Heart left ventricle (tissue), 16 donors: Measurements from ENCODE around the gene CDK5RAP3. TPM values are rescaled to one million over a fixed set of nuclear protein-coding genes. Genes with fewer than 3 reads are reported as not detected.
A peak's percentile ranks its signal among the peaks of the same experiment; 100 is the strongest.

Experiments used
- ATAC-seq, 4 donors: fragments of 200-7000 bp; cut with Tn5 transposase; one replicate each; pipeline ENCODE4 v1.9.1; 2020 to 2022; ENCODE audit warnings: moderate library complexity in 4 of 4, mild to moderate bottlenecking in 3 of 4, moderate number of reproducible peaks in 1 of 4
- DNase-seq, 5 donors: peaks; one replicate each; pipeline ENCODE4 v3.0.0-alpha.2; 2020
- H3K27ac ChIP-seq, 12 donors: fragments of 200-600 bp; sonication (generic) in 4 of 12; one replicate each; pipeline versions ENCODE4 v1.5.0 to v1.8.0; 2016 to 2022; ENCODE audit warnings: mild to moderate bottlenecking in 2 of 12
- H3K27me3 ChIP-seq, 9 donors: fragments of 200-600 bp; sonication (generic) in 2 of 9; one replicate each; pipeline versions ENCODE4 v1.5.1 to v1.8.0; 2016 to 2022; ENCODE audit warnings: mild to moderate bottlenecking in 3 of 9
- H3K36me3 ChIP-seq, 9 donors: fragments of 200-600 bp; sonication (generic) in 2 of 9; one replicate each; pipeline versions ENCODE4 v1.5.0 to v1.8.0; 2018 to 2022; ENCODE audit warnings: mild to moderate bottlenecking in 2 of 9
- H3K4me1 ChIP-seq, 12 donors: fragments of 200-600 bp; sonication (generic) in 4 of 12; one replicate each; pipeline versions ENCODE4 v1.5.0 to v1.8.0; 2016 to 2022; ENCODE audit warnings: mild to moderate bottlenecking in 3 of 12
- H3K4me3 ChIP-seq, 12 donors: fragments of 200-600 bp; sonication (generic) in 4 of 12; one replicate each; pipeline versions ENCODE4 v1.5.0 to v1.8.0; 2017 to 2022; ENCODE audit warnings: mild to moderate bottlenecking in 9 of 12, moderate library complexity in 4 of 12
- H3K9me3 ChIP-seq, 12 donors: fragments of 200-600 bp; sonication (generic) in 4 of 12; one replicate each; pipeline versions ENCODE4 v1.5.0 to v1.8.0; 2016 to 2022; ENCODE audit warnings: mild to moderate bottlenecking in 1 of 12
- CTCF ChIP-seq, 12 donors: fragments of 200-600 bp; sonication (generic) in 4 of 12; IDR thresholded peaks; one replicate each; pipeline versions ENCODE4 v1.5.0 to v1.8.0; 2018 to 2022; ENCODE audit warnings: antibody characterized with exemption in 12 of 12, mild to moderate bottlenecking in 5 of 12
- POLR2A ChIP-seq, 2 donors: fragments of 450-650 bp; IDR thresholded peaks; one replicate each; pipeline ENCODE4 v1.6.1; 2017; ENCODE audit warnings: antibody characterized with exemption in 2 of 2, mild to moderate bottlenecking in 2 of 2, moderate library complexity in 2 of 2
- WGBS, 4 donors: extraction: QIAGEN DNeasy Blood & Tissue Kit in 2 of 4; methylation state at CpG; one replicate each; pipeline versions ENCODE4 v1.1.5 to v1.1.7; 2013 to 2018; 5-methylcytosine and 5-hydroxymethylcytosine counted together
- intact Hi-C, 10 donors: fragments of 100-400 bp; cut with DNase I; formaldehyde crosslinking; loops; one replicate each; pipeline versions ENCODE4 v1.11.1 to v1.14.2; 2022
- polyA plus RNA-seq, 2 donors: library from polyadenylated mRNA; stranded (reverse); fragments of 200-250 nt; gene quantifications; one replicate each; pipeline ENCODE4 v1.2.3, GENCODE V29; 2013
- total RNA-seq, 9 donors: library from RNA; depleted of rRNA in 2 of 9; stranded (reverse); fragments of >200 nt in 2 of 9; fragmentation: NEBNext Ultra II Directional in 3 of 9; extraction: Animal tissue kit (Norgen Biotek cat#: 25700) in 3 of 9; gene quantifications; one replicate each; pipeline versions ENCODE4 v1.1.0 to v1.2.4, GENCODE V29; 2016 to 2023
- donor health status: ischemic (EF 13 %, LVEDD 7.1; RV severe dilation, severe dysfunction).
- donor health status: healthy with polysubstance abuse.
- donor health status: DM: no; HTN: yes; CAD: no.
- donor health status: DM: no; HTN: no; CAD: no.
- donor health status: ischemic (EF 25% LVEDD 6.9; RV normal size, moderate dysfunction).
- donor health status: ischemic (EF 25% LVEDD 5.7; RV mildly dilated, moderate dysfunction).
- donor health status: healthy.
- donor health status: DM: yes; HTN: yes; CAD: no.
- donor health status: ischemic (EF 35%, LVEDD 5.7; RV mildly dilated, moderate dysfunction).
- donor health status: nonischemic (EF 11% LVEDD 7.7; RV severe dilation, severe dysfunction).
- donor health status: DM: yes; HTN: yes; CAD: no.
- donor health status: PGD.
- donor health status: ischemic (EF 29% LVEDD 5.4; RV normal size, mild dysfunction).
- donor health status: nonischemic (EF 23%, LVEDD 6.1; RV moderate dilation, normal function).

CDK5RAP3 gene
- total and polyA plus RNA-seq, 11 donors: 41.2 to 80.9 (median 53.8) TPM

GRCh38 chr17:47961406-47961805, 9.5 kb upstream of the CDK5RAP3 start:
- Histone ChIP-seq H3K36me3 (no peaks in the 10 kb centered on the region), H3K27ac (no peak overlapping the region), H3K9me3 (peaks cover 0 to 4% (median 0%) of the 10 kb centered on the region in 12 donors), H3K27me3 (no peaks in the 10 kb centered on the region), H3K4me1 (peaks cover 0 to 4% (median 0%) of the 10 kb centered on the region in 12 donors), H3K4me3 (no peak overlapping the region)
- WGBS, 4 donors: 77 to 86% (median 83%) methylated on average over 6 of the region's 6 CpGs
- intact Hi-C loops: no loop called here
- TF ChIP-seq POLR2A (IDR thresholded peaks at IDR 0.05): no peak
- no peak for DNase-seq
- no peak for ATAC-seq

- 80 to 97% (median 95%) methylated on average over 3 of the region's 3 CpGs for WGBS, 4 donors
- no peak for TF ChIP-seq POLR2A (IDR thresholded peaks at IDR 0.05)
- no peak for TF ChIP-seq CTCF (IDR thresholded peaks at IDR 0.05)
- no peaks in the 10 kb centered on the region for H3K27me3 ChIP-seq
- peaks cover 0 to 5% (median 0%) of the 10 kb centered on the region in 12 donors for H3K4me1 ChIP-seq
- ATAC-seq (no peak), DNase-seq (no peak)
- H3K27ac ChIP-seq: no peak overlapping the region
- intact Hi-C loops: no loop called here
- no peaks in the 10 kb centered on the region for H3K36me3 ChIP-seq
- peaks cover 0 to 4% (median 0%) of the 10 kb centered on the region in 12 donors for H3K9me3 ChIP-seq
- H3K4me3 ChIP-seq: no peak overlapping the region
Observed at GRCh38 chr17:47962901-47963300, 8.0 kb upstream of the CDK5RAP3 start.

- no peak overlapping the region for H3K27ac ChIP-seq
- DNase-seq (no peak), ATAC-seq (no peak)
- no peak for TF ChIP-seq CTCF (IDR thresholded peaks at IDR 0.05)
- TF ChIP-seq POLR2A (IDR thresholded peaks at IDR 0.05): no peak
- H3K27me3 ChIP-seq: no peaks in the 10 kb centered on the region
- no peak overlapping the region for H3K4me3 ChIP-seq
- WGBS, 4 donors: 92 to 98% (median 94%) methylated on average over 5 of the region's 5 CpGs
- intact Hi-C loops: loop anchor here in 1 of 10 donors (5.0 kb wide), 1 partner anchor 123 kb away; the partner anchor contains the start of gene SCRN2
- H3K9me3 ChIP-seq: peaks cover 0 to 4% (median 0%) of the 10 kb centered on the region in 12 donors
- no peaks in the 10 kb centered on the region for H3K36me3 ChIP-seq
- peaks cover 0 to 5% (median 0%) of the 10 kb centered on the region in 12 donors for H3K4me1 ChIP-seq
Observed at GRCh38 chr17:47964856-47965255, 6.1 kb upstream of the CDK5RAP3 start.

- Histone ChIP-seq H3K27ac (peak overlapping the region in 2 of 12 donors; percentile 15 to 24), H3K9me3 (peaks cover 0 to 4% (median 0%) of the 10 kb centered on the region in 12 donors), H3K4me3 (no peak overlapping the region), H3K27me3 (no peaks in the 10 kb centered on the region), H3K4me1 (peaks cover 0 to 10% (median 4%) of the 10 kb centered on the region in 12 donors), H3K36me3 (no peaks in the 10 kb centered on the region)
- ATAC-seq: no peak
- no peak for DNase-seq
- 52 to 72% (median 69%) methylated on average over 1 of the region's 1 CpG for WGBS, 4 donors
- TF ChIP-seq POLR2A (IDR thresholded peaks at IDR 0.05): no peak
- TF ChIP-seq CTCF (IDR thresholded peaks at IDR 0.05): no peak
- intact Hi-C loops: loop anchor here in 1 of 10 donors (5.0 kb wide), 1 partner anchor 124 kb away; the partner anchor contains the start of gene SCRN2
Observed at GRCh38 chr17:47966079-47966519, 4.8 kb upstream of the CDK5RAP3 start.
